ENCODE data around the gene FBLN5.

Gene FBLN5

DNA sequence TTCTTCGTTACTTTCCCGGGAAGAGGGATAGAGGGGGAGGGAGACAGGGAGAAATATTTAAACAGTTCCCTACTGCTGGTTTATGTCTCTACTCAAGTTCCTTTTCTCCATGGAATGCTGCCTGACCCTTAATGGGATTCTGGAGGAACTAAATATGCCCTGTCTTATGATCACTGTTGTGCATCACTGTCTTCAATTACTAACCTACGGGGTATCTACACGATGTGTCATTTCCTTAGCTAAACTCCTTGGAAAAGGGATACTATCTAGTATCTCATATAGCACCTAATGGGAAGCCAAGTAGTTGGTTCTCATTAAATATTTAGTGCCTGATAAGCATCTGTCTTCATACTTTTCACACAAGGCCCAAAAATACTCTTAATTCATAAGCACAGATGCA, 37.5 kb upstream of the FBLN5 start:
- TF ChIP-seq CTCF (conservative IDR thresholded peaks at IDR 0.05; ENCODE audit: low read depth, low read length) = no peak
- Histone ChIP-seq H3K27ac (no peak overlapping the region), H3K36me3 (ENCODE audit: insufficient read depth) (no peaks in the 10 kb centered on the region), H3K27me3 (ENCODE audit: insufficient read depth, low read depth) (no peaks in the 10 kb centered on the region), H4K20me1 (ENCODE audit: insufficient read depth) (no peaks in the 10 kb centered on the region), H3K4me1 (ENCODE audit: low read depth, poor library complexity, severe bottlenecking) (no peaks in the 10 kb centered on the region), H2AFZ (ENCODE audit: low read depth) (no peak overlapping the region), H3K4me3 (IDR thresholded peaks at IDR 0.05; ENCODE audit: insufficient read depth, low read depth, low read length) (no peak overlapping the region), H3K9ac (no peak overlapping the region), H3K4me2 (no peak overlapping the region), H3K79me2 (ENCODE audit: insufficient read depth, low read depth) (no peaks in the 10 kb centered on the region)

GRCh38 chr14:91983588-91983987, 36.1 kb upstream of the FBLN5 start:
- H3K27ac ChIP-seq = no peak overlapping the region
- H3K4me2 ChIP-seq = no peak overlapping the region
- H2AFZ ChIP-seq (ENCODE audit: low read depth) = no peak overlapping the region
- no peak for TF ChIP-seq CTCF (conservative IDR thresholded peaks at IDR 0.05; ENCODE audit: low read depth, low read length)
- no peaks in the 10 kb centered on the region for H3K27me3 ChIP-seq (ENCODE audit: insufficient read depth, low read depth)
- no peaks in the 10 kb centered on the region for H3K36me3 ChIP-seq (ENCODE audit: insufficient read depth)
- H3K4me3 ChIP-seq (IDR thresholded peaks at IDR 0.05; ENCODE audit: insufficient read depth, low read depth, low read length) = no peak overlapping the region
- H4K20me1 ChIP-seq (ENCODE audit: insufficient read depth) = no peaks in the 10 kb centered on the region
- H3K4me1 ChIP-seq (ENCODE audit: low read depth, poor library complexity, severe bottlenecking) = no peaks in the 10 kb centered on the region
- no peaks in the 10 kb centered on the region for H3K79me2 ChIP-seq (ENCODE audit: insufficient read depth, low read depth)
- H3K9ac ChIP-seq = no peak overlapping the region

GRCh38 chr14:91980157-91980556, 32.7 kb upstream of the FBLN5 start:
- no peak overlapping the region for H3K9ac ChIP-seq
- no peak for TF ChIP-seq CTCF (conservative IDR thresholded peaks at IDR 0.05; ENCODE audit: low read depth, low read length)
- H3K27ac ChIP-seq = no peak overlapping the region
- no peak overlapping the region for H2AFZ ChIP-seq (ENCODE audit: low read depth)
- no peaks in the 10 kb centered on the region for H3K36me3 ChIP-seq (ENCODE audit: insufficient read depth)
- no peaks in the 10 kb centered on the region for H3K27me3 ChIP-seq (ENCODE audit: insufficient read depth, low read depth)
- no peaks in the 10 kb centered on the region for H3K4me1 ChIP-seq (ENCODE audit: low read depth, poor library complexity, severe bottlenecking)
- H3K4me3 ChIP-seq (IDR thresholded peaks at IDR 0.05; ENCODE audit: insufficient read depth, low read depth, low read length) = no peak overlapping the region
- no peaks in the 10 kb centered on the region for H4K20me1 ChIP-seq (ENCODE audit: insufficient read depth)
- H3K79me2 ChIP-seq (ENCODE audit: insufficient read depth, low read depth) = no peaks in the 10 kb centered on the region
- no peak overlapping the region for H3K4me2 ChIP-seq

DNA sequence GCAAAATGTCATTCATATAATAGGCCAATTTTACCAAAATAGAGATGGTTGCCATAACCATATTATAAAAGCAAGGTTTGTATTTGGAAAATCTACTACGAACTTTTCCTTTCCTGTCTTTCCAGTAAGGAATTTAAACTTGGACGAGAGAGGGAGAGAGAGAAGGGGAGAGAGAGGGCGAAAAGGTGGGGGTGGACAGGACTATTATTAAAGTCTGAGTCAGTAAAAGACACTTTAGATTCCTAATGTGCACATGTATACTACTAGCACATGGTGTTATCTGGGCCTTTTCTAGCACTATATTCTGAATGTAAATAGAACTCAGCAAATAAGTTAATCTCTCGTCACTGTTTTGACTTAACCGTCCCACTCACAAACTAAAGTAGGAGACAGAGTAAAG, 30.4 kb upstream of the FBLN5 start:
- Histone ChIP-seq H3K4me2 (no peak overlapping the region), H3K9ac (no peak overlapping the region), H3K4me3 (IDR thresholded peaks at IDR 0.05; ENCODE audit: insufficient read depth, low read depth, low read length) (no peak overlapping the region), H3K79me2 (ENCODE audit: insufficient read depth, low read depth) (no peaks in the 10 kb centered on the region), H4K20me1 (ENCODE audit: insufficient read depth) (no peaks in the 10 kb centered on the region), H3K4me1 (ENCODE audit: low read depth, poor library complexity, severe bottlenecking) (no peaks in the 10 kb centered on the region), H2AFZ (ENCODE audit: low read depth) (no peak overlapping the region), H3K36me3 (ENCODE audit: insufficient read depth) (no peaks in the 10 kb centered on the region), H3K27me3 (ENCODE audit: insufficient read depth, low read depth) (no peaks in the 10 kb centered on the region), H3K27ac (no peak overlapping the region)
- no peak for TF ChIP-seq CTCF (conservative IDR thresholded peaks at IDR 0.05; ENCODE audit: low read depth, low read length)

DNA sequence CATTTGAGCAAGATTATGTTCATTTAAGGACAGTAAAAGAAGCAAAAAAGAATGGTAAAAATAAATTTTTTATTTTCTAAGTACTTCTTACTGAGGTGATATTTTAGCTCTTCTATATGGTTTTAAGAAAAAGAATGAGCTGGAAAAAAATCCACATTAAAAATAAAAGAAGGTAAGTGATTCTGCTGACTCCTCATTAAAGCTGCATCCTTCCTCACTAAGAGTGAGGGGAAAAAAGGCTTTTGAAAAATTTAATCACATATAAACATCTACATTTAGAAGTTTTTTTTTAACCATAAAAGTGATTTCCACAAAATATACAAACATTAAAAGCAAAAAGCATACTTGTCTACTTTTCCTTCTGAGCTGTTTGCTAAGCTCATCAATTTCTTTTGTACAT, 28.3 kb upstream of the FBLN5 start:
- Histone ChIP-seq H3K79me2 (ENCODE audit: insufficient read depth, low read depth) (no peaks in the 10 kb centered on the region), H3K27ac (no peak overlapping the region), H4K20me1 (ENCODE audit: insufficient read depth) (no peaks in the 10 kb centered on the region), H3K27me3 (ENCODE audit: insufficient read depth, low read depth) (no peaks in the 10 kb centered on the region), H3K9ac (no peak overlapping the region), H3K36me3 (ENCODE audit: insufficient read depth) (no peaks in the 10 kb centered on the region), H3K4me3 (IDR thresholded peaks at IDR 0.05; ENCODE audit: insufficient read depth, low read depth, low read length) (no peak overlapping the region), H3K4me1 (ENCODE audit: low read depth, poor library complexity, severe bottlenecking) (no peaks in the 10 kb centered on the region), H2AFZ (ENCODE audit: low read depth) (no peak overlapping the region), H3K4me2 (no peak overlapping the region)
- TF ChIP-seq CTCF (conservative IDR thresholded peaks at IDR 0.05; ENCODE audit: low read depth, low read length) = no peak

All from KMS-11 (cell line).